ENCODE data around the gene TMEM179. TPM values are rescaled to one million over a fixed set of nuclear protein-coding genes. Genes with fewer than 3 reads are reported as not detected.
A peak's percentile ranks its signal among the peaks of the same experiment; 100 is the strongest.

The TMEM179 gene
- total and polyA plus RNA-seq, 2 of the 13 experiments (the other 11 are each of a cell fraction or from before 2014, with no cell fraction given) = not detected

GRCh38 chr14:104644091-104644635 is 39.6 kb upstream of the TMEM179 start:
- CTCF ChIA-PET (ENCODE audit: low intra/inter-chr PET ratio, low total read pairs) = no interaction called here
- Histone ChIP-seq H3K4me2 (ENCODE audit: low read depth, low read length) (no peak overlapping the region), H3K27me3 (ENCODE audit: control insufficient read depth in 1 of 2, insufficient read depth in 2 of 2, low read length in 2 of 2) (peaks cover 10 to 53% of the 10 kb centered on the region in 2 experiments; a peak in 4 of 5 replicates), H3K79me2 (ENCODE audit: insufficient read depth, low read length) (no peaks in the 10 kb centered on the region), H3K4me3 (replicated peaks in 1 of 3; ENCODE audit: insufficient read depth in 1 of 3, low read depth in 2 of 3, low read length in 3 of 3) (no peak overlapping the region), H3K4me1 (ENCODE audit: insufficient read depth, low read length) (peaks cover 46% of the 10 kb centered on the region), H2AFZ (ENCODE audit: low read length) (no peak overlapping the region), H4K20me1 (ENCODE audit: insufficient read depth, low read length) (no peaks in the 10 kb centered on the region), H3K27ac (ENCODE audit: extremely low read length, insufficient read depth, low read length) (no peak overlapping the region), H3K36me3 (replicated peaks in 1 of 2; ENCODE audit: control insufficient read depth in 1 of 2, insufficient read depth in 2 of 2, low read length in 2 of 2) (no peaks in the 10 kb centered on the region), H3K9ac (ENCODE audit: insufficient read depth, low read depth, low read length) (no peak overlapping the region), H3K9me3 (ENCODE audit: low read length) (no peaks in the 10 kb centered on the region)
- FAIRE-seq (no peak), DNase-seq (ENCODE audit: low spot score) (no peak), ATAC-seq (no peak)
- TF ChIP-seq ZNF687 (CRISPR knock-in tag; IDR thresholded peaks at IDR 0.05) = peak; percentile 23; the same call in 1 of the 2 replicates
- no peak for TF ChIP-seq ZFYVE20 (CRISPR knock-in tag; IDR thresholded peaks at IDR 0.05; ENCODE audit: borderline replicate concordance, low read depth)
- in situ Hi-C loops (cut with HindIII; ENCODE audit: extremely low pct_ligation_motif_present, low pct_unique_long_range_greater_than_20kb) (loop anchor here (5.0 kb wide), 1 partner anchor 507 kb away; the partner anchor contains the start of gene KIF26A), intact Hi-C loops (cut with micrococcal nuclease; ENCODE audit: unreplicated experiment) (no loop called here)
- 22% methylated on average over 7 of the region's 12 CpGs for WGBS (ENCODE audit: low lambda C conversion rate)
- POLR2A ChIA-PET = no interaction called here
- BruUV-seq (replicated peaks) = no TSS peak

GRCh38 chr14:104643306-104643705 is 38.7 kb upstream of the TMEM179 start:
- H3K4me2 ChIP-seq (ENCODE audit: low read depth, low read length) = no peak overlapping the region
- H3K9me3 ChIP-seq (ENCODE audit: low read length) = no peaks in the 10 kb centered on the region
- no peaks in the 10 kb centered on the region for H4K20me1 ChIP-seq (ENCODE audit: insufficient read depth, low read length)
- H3K79me2 ChIP-seq (ENCODE audit: insufficient read depth, low read length) = no peaks in the 10 kb centered on the region
- ChIA-PET POLR2A (no interaction called here), CTCF (ENCODE audit: low intra/inter-chr PET ratio, low total read pairs) (no interaction called here)
- H3K27ac ChIP-seq (ENCODE audit: extremely low read length, insufficient read depth, low read length) = no peak overlapping the region
- WGBS (ENCODE audit: low lambda C conversion rate) = 36% methylated on average over 2 of the region's 8 CpGs
- H3K27me3 ChIP-seq (ENCODE audit: control insufficient read depth in 1 of 2, insufficient read depth in 2 of 2, low read length in 2 of 2) = peaks cover 13 to 62% of the 10 kb centered on the region in 2 experiments
- no peak overlapping the region for H3K4me3 ChIP-seq (replicated peaks in 1 of 3; ENCODE audit: insufficient read depth in 1 of 3, low read depth in 2 of 3, low read length in 3 of 3)
- peaks cover 44% of the 10 kb centered on the region for H3K4me1 ChIP-seq (ENCODE audit: insufficient read depth, low read length)
- BruUV-seq (replicated peaks) = no TSS peak
- no peaks in the 10 kb centered on the region for H3K36me3 ChIP-seq (replicated peaks in 1 of 2; ENCODE audit: control insufficient read depth in 1 of 2, insufficient read depth in 2 of 2, low read length in 2 of 2)
- ATAC-seq = no peak
- intact Hi-C loops (cut with micrococcal nuclease; ENCODE audit: unreplicated experiment) = no loop called here
- no peak overlapping the region for H2AFZ ChIP-seq (ENCODE audit: low read length)
- DNase-seq (ENCODE audit: low spot score) = no peak
- no peak overlapping the region for H3K9ac ChIP-seq (ENCODE audit: insufficient read depth, low read depth, low read length)
- in situ Hi-C loops (cut with HindIII; ENCODE audit: extremely low pct_ligation_motif_present, low pct_unique_long_range_greater_than_20kb) = loop anchor here (5.0 kb wide), 1 partner anchor 506 kb away; the partner anchor contains the start of gene KIF26A
- FAIRE-seq = no peak
- TF ChIP-seq ZNF740 (CRISPR knock-in tag; IDR thresholded peaks at IDR 0.05) (no peak), LRRFIP1 (CRISPR knock-in tag; conservative IDR thresholded peaks at IDR 0.05) (no peak), TOPORS (CRISPR knock-in tag; IDR thresholded peaks at IDR 0.05) (no peak), GTF2F1 (IDR thresholded peaks at IDR 0.05; ENCODE audit: low read length) (no peak), ZBTB37 (CRISPR knock-in tag; IDR thresholded peaks at IDR 0.05) (no peak), MAFK (conservative IDR thresholded peaks at IDR 0.05 in 1 of 2, IDR thresholded peaks at IDR 0.05 in 1 of 2; ENCODE audit: low read length in 2 of 2) (no peak)

Measured in HepG2 (cell line).